Caco-2 (cell line): ENCODE measurements around the gene FGF16. TPM values are rescaled to one million over a fixed set of nuclear protein-coding genes. Genes with fewer than 3 reads are reported as not detected.
"Not testable (repeated sequence)": the region's sequence is repeated elsewhere in the genome, so short reads cannot be mapped to it uniquely, and the experiment has no call there.

Experiments
- BruUV-seq: library from RNA; stranded (reverse); fragments of 400-500 nt; replicated peaks from 2 replicates; lab custom pipeline; 2021; lab: Mats Ljungman, UMichigan
- CTCF ChIA-PET: fragments of 300-600 bp; sonication (Branson Sonifier 250); formaldehyde crosslinking; loops from one replicate; lab custom pipeline; 2022; ENCODE audit warnings: antibody characterized with exemption; lab: Charles Lee
- POLR2A ChIA-PET: fragments of 300-600 bp; sonication (Branson Sonifier 250); formaldehyde crosslinking; loops from one replicate; lab custom pipeline; 2022; ENCODE audit warnings: antibody characterized with exemption; lab: Charles Lee
- DNase-seq, 2 experiments: peaks; one replicate each; pipeline versions ENCODE4 v3.0.0 to v3.0.0-alpha.2; 2020 to 2022
- H3K27me3 ChIP-seq: replicated peaks from 2 replicates; pipeline ENCODE4 v1.6.0; 2011; ENCODE audit warnings: low read length; ENCODE audit not compliant: control insufficient read depth, insufficient read depth
- H3K36me3 ChIP-seq: 2 replicates; pipeline ENCODE4 v1.5.1; 2011; ENCODE audit warnings: low read length; ENCODE audit not compliant: control insufficient read depth, insufficient read depth
- H3K4me1 ChIP-seq: fragments of 250-450 bp; sonication (Bioruptor Pico); 2 replicates; pipeline ENCODE4 v1.5.1; 2020; ENCODE audit warnings: mild to moderate bottlenecking
- H3K4me3 ChIP-seq: 2 replicates; pipeline ENCODE4 v1.5.1; 2011; ENCODE audit warnings: low read depth, mild to moderate bottlenecking, control low read depth, low read length
- H3K9me3 ChIP-seq: fragments of 250-450 bp; sonication (Bioruptor Pico); 2 replicates; pipeline ENCODE4 v1.5.1; 2020; ENCODE audit warnings: mild to moderate bottlenecking, moderate library complexity
- H3K27ac Mint-ChIP-seq: one replicate; pipeline ENCODE4 v1.8.0; 2022; ENCODE audit warnings: mixed read lengths; ENCODE audit not compliant: unreplicated experiment
- H3K27me3 Mint-ChIP-seq: one replicate; pipeline ENCODE4 v1.8.0; 2022; ENCODE audit warnings: mixed read lengths; ENCODE audit not compliant: insufficient read depth, unreplicated experiment
- H3K36me3 Mint-ChIP-seq: one replicate; pipeline ENCODE4 v1.8.0; 2022; ENCODE audit warnings: mild to moderate bottlenecking, mixed read lengths; ENCODE audit not compliant: insufficient read depth, unreplicated experiment
- H3K4me1 Mint-ChIP-seq: one replicate; pipeline ENCODE4 v1.8.0; 2022; ENCODE audit warnings: low read depth, mixed read lengths; ENCODE audit not compliant: unreplicated experiment
- H3K4me3 Mint-ChIP-seq: one replicate; pipeline ENCODE4 v1.8.0; 2022; ENCODE audit warnings: mild to moderate bottlenecking, moderate library complexity, mixed read lengths; ENCODE audit not compliant: unreplicated experiment
- H3K9me3 Mint-ChIP-seq: one replicate; pipeline ENCODE4 v1.8.0; 2022; ENCODE audit warnings: mixed read lengths; ENCODE audit not compliant: unreplicated experiment
- intact Hi-C: fragments of 100-400 bp; cut with micrococcal nuclease; formaldehyde crosslinking; loops from one replicate; pipeline ENCODE4 v1.10.0; 2022; ENCODE audit not compliant: unreplicated experiment
- total RNA-seq: library from RNA; stranded (reverse); gene quantifications from 2 replicates; pipeline ENCODE4 v1.2.3, GENCODE V29; 2022
- TF ChIP-seq, protein P1 (sequence below), 2 experiments: fragments of 200-600 bp in 1 of 2; IDR thresholded peaks; 1 replicate in 1 of 2; 2 replicates in 1 of 2; pipeline versions ENCODE4 v1.5.1 to v1.8.0; 2011 to 2022; ENCODE audit warnings: antibody characterized with exemption in 1 of 2, control low read depth in 1 of 2, inconsistent platforms in 1 of 2, low read depth in 1 of 2, low read length in 1 of 2, mild to moderate bottlenecking in 1 of 2, moderate library complexity in 1 of 2; ENCODE audit not compliant: insufficient read depth in 1 of 2, severe bottlenecking in 1 of 2, unreplicated experiment in 1 of 2

FGF16 gene
- total RNA-seq, 1 experiment from 2014 or later = not detected

DNA sequence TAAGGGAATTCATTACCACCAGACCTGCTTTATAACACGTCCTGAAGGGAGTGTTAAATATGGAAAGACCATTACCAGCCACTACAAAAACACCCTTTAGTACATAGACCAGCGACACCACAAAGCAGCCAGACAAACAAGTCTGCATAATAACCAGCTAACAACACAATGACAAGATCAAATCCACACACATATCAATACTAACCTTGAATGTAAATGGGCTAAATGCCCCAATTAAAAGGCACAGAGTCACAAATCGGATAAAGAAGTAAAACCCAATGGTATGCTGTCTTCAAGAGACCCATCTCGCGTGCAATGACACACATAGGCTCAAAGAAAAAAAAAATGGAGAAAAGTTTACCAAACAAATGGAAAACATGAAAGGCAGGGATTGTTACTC, 36.9 kb downstream of the FGF16 start:
- Mint-ChIP-seq H3K4me1 (no peaks in the 10 kb centered on the region), H3K4me3 (no peak overlapping the region), H3K27me3 (peaks cover 5% of the 10 kb centered on the region), H3K36me3 (no peaks in the 10 kb centered on the region), H3K27ac (no peak overlapping the region), H3K9me3 (no peaks in the 10 kb centered on the region)
- ChIA-PET CTCF (no interaction called here), POLR2A (no interaction called here)
- no peak overlapping the region for H3K4me3 ChIP-seq
- no peak for DNase-seq
- H3K9me3 ChIP-seq = no peaks in the 10 kb centered on the region
- H3K36me3 ChIP-seq = no peaks in the 10 kb centered on the region
- H3K4me1 ChIP-seq = no peaks in the 10 kb centered on the region
- H3K27me3 ChIP-seq = no peaks in the 10 kb centered on the region
- intact Hi-C loops = no loop called here
- no TSS peak for BruUV-seq
- TF ChIP-seq, protein P1, sequence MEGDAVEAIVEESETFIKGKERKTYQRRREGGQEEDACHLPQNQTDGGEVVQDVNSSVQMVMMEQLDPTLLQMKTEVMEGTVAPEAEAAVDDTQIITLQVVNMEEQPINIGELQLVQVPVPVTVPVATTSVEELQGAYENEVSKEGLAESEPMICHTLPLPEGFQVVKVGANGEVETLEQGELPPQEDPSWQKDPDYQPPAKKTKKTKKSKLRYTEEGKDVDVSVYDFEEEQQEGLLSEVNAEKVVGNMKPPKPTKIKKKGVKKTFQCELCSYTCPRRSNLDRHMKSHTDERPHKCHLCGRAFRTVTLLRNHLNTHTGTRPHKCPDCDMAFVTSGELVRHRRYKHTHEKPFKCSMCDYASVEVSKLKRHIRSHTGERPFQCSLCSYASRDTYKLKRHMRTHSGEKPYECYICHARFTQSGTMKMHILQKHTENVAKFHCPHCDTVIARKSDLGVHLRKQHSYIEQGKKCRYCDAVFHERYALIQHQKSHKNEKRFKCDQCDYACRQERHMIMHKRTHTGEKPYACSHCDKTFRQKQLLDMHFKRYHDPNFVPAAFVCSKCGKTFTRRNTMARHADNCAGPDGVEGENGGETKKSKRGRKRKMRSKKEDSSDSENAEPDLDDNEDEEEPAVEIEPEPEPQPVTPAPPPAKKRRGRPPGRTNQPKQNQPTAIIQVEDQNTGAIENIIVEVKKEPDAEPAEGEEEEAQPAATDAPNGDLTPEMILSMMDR (IDR thresholded peaks at IDR 0.05; ENCODE audit: insufficient read depth in 1 of 2, low read depth in 1 of 2, low read length in 1 of 2, severe bottlenecking in 1 of 2, unreplicated experiment in 1 of 2) = no peak

DNA sequence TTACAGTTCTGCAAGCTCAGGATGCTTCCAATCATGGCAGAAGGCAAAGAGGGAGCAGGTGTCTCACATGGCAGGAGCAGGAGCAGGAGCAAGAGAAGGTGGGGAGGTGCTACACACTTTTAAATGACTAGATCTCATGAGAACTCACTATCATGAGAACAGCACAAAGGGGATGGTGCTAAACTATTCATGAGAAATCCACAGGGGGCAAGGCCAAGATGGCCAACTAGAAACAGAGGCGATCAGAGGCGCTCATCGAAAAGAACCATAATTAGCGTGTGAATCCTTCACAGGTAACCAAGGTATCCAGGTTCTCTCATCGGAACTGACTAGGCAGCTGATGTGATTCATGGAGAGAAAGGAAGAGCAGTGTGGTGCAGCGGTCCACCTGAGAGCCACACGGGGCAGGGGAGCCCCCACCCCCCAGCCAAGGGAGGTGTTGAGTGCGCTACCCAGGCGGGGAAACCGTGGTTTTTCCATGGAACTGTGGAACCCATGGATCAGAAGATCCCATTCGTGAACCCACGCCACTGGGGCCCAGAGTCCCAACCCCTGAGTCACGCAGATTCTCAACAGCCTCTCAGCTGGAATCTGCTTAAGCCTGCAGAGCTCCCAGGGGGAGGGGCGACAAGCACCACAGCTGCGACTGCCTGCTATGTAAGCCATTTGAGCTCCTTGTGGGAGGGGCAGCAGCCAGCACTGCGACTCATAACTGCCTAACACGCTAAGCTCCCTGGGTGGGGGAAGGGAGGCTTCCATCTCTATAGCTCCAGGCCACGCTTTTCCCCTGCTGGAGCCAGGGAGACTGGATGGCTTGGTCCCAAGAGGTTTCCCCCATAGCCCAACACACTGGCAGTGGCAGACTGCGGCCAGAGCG, 46.7 kb downstream of the FGF16 start:
- CTCF ChIA-PET = no interaction called here
- no TSS peak for BruUV-seq
- POLR2A ChIA-PET = no interaction called here
- H3K36me3 ChIP-seq = no peaks in the 10 kb centered on the region
- DNase-seq = peak; percentile 39 to 54
- no peak overlapping the region for H3K4me3 ChIP-seq
- H3K4me1 ChIP-seq = no peaks in the 10 kb centered on the region
- no peaks in the 10 kb centered on the region for H3K27me3 ChIP-seq
- H3K27ac Mint-ChIP-seq = no peak overlapping the region
- intact Hi-C loops = no loop called here
- peaks cover 5% of the 10 kb centered on the region for H3K36me3 Mint-ChIP-seq
- TF ChIP-seq, protein P1 (IDR thresholded peaks at IDR 0.05; ENCODE audit: insufficient read depth in 1 of 2, low read depth in 1 of 2, low read length in 1 of 2, severe bottlenecking in 1 of 2, unreplicated experiment in 1 of 2) = no peak
- no peaks in the 10 kb centered on the region for H3K4me1 Mint-ChIP-seq
- H3K27me3 Mint-ChIP-seq = peaks cover 5% of the 10 kb centered on the region
- no peaks in the 10 kb centered on the region for H3K9me3 ChIP-seq
- H3K4me3 Mint-ChIP-seq = no peak overlapping the region
- H3K9me3 Mint-ChIP-seq = no peaks in the 10 kb centered on the region

DNA sequence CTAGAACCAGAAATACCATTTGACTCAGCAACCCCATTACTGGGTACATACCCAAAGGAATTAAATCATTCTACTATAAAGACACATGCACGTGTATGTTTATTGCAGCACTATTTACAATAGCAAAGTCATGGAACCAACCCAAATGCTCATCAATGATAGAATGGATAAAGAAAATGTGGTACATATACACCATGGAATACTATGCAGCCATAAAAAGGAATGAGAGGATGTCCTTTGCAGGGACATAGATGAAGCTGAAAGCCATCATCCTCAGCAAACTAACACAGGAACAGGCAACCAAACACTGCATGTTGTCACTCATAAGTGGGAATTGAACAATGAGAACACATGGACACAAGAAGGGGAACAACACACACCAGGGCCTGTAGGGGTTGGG, 53.0 kb downstream of the FGF16 start:
- CTCF ChIA-PET, H3K36me3 ChIP-seq, DNase-seq, H3K27ac Mint-ChIP-seq, H3K4me1 ChIP-seq, H3K27me3 ChIP-seq, H3K4me3 Mint-ChIP-seq, H3K9me3 ChIP-seq, POLR2A ChIA-PET, H3K36me3 Mint-ChIP-seq, H3K4me3 ChIP-seq, H3K9me3 Mint-ChIP-seq, H3K27me3 Mint-ChIP-seq, BruUV-seq, H3K4me1 Mint-ChIP-seq, intact Hi-C loops: not testable (repeated sequence)
